H9 (cell line): ENCODE data around the gene PRKCD. TPM values are rescaled to one million over a fixed set of nuclear protein-coding genes. Genes with fewer than 3 reads are reported as not detected.

Source experiments
- DNase-seq: peaks from one replicate; pipeline ENCODE4 v3.0.0-alpha.2; 2017
- H2AFZ ChIP-seq: one replicate; pipeline ENCODE4 v1.6.1; 2013; ENCODE audit warnings: mild to moderate bottlenecking, low read length, control low read depth, moderate library complexity
- H2AK5ac ChIP-seq: 2 replicates; pipeline ENCODE4 v1.6.1; 2013; ENCODE audit warnings: low read length, control low read depth, mixed read lengths; ENCODE audit not compliant: insufficient read length
- H2BK120ac ChIP-seq: one replicate; pipeline ENCODE4 v1.6.1; 2013; ENCODE audit warnings: low read depth, mild to moderate bottlenecking, low read length, control low read depth, inconsistent platforms; ENCODE audit not compliant: poor library complexity, severe bottlenecking
- H2BK12ac ChIP-seq: 2 replicates; pipeline ENCODE4 v1.6.1; 2013; ENCODE audit warnings: low read length, control low read depth, mixed read lengths, low read depth; ENCODE audit not compliant: insufficient read length
- H2BK15ac ChIP-seq: 2 replicates; pipeline ENCODE4 v1.6.1; 2013; ENCODE audit warnings: low read depth, low read length, control low read depth
- H2BK20ac ChIP-seq: one replicate; pipeline ENCODE4 v1.6.1; 2013; ENCODE audit warnings: low read depth, mild to moderate bottlenecking, low read length, control low read depth, inconsistent platforms; ENCODE audit not compliant: poor library complexity, severe bottlenecking
- H2BK5ac ChIP-seq: 2 replicates; pipeline ENCODE4 v1.6.1; 2013; ENCODE audit warnings: low read length, control low read depth, mixed read lengths; ENCODE audit not compliant: insufficient read length
- H3K14ac ChIP-seq: 2 replicates; pipeline ENCODE4 v1.6.1; 2013; ENCODE audit warnings: low read length, control low read depth; ENCODE audit not compliant: insufficient read depth
- H3K18ac ChIP-seq: 2 replicates; pipeline ENCODE4 v1.6.1; 2013; ENCODE audit warnings: low read depth, mild to moderate bottlenecking, mixed read lengths, low read length, control low read depth; ENCODE audit not compliant: insufficient read length
- H3K23ac ChIP-seq: 2 replicates; pipeline ENCODE4 v1.6.1; 2013; ENCODE audit warnings: low read length, control low read depth, mixed read lengths, low read depth; ENCODE audit not compliant: insufficient read length
- H3K23me2 ChIP-seq: 2 replicates; pipeline ENCODE4 v1.6.1; 2013; ENCODE audit warnings: low read depth, mild to moderate bottlenecking, mixed read lengths, low read length, control low read depth; ENCODE audit not compliant: insufficient read length, poor library complexity, severe bottlenecking
- H3K27ac ChIP-seq: 2 replicates; pipeline ENCODE4 v1.5.1; 2013; ENCODE audit warnings: low read length, control low read depth, mixed read lengths, low read depth; ENCODE audit not compliant: insufficient read length
- H3K27me3 ChIP-seq: 2 replicates; pipeline ENCODE4 v1.6.1; 2013; ENCODE audit warnings: low read length, control low read depth, inconsistent platforms; ENCODE audit not compliant: insufficient read depth
- H3K4ac ChIP-seq: 2 replicates; pipeline ENCODE4 v1.6.1; 2013; ENCODE audit warnings: low read depth, mild to moderate bottlenecking, control low read depth, inconsistent platforms, low read length, moderate library complexity
- H3K4me1 ChIP-seq: 2 replicates; pipeline ENCODE4 v1.6.1; 2013; ENCODE audit warnings: low read length, control low read depth, inconsistent platforms; ENCODE audit not compliant: insufficient read depth
- H3K4me2 ChIP-seq: 2 replicates; pipeline ENCODE4 v1.6.1; 2013; ENCODE audit warnings: low read length, control low read depth, mixed read lengths; ENCODE audit not compliant: insufficient read length, insufficient read depth
- H3K56ac ChIP-seq: 2 replicates; pipeline ENCODE4 v1.6.1; 2013; ENCODE audit warnings: low read depth, mild to moderate bottlenecking, mixed read lengths, low read length, control low read depth; ENCODE audit not compliant: insufficient read length
- H3K79me1 ChIP-seq: 2 replicates; pipeline ENCODE4 v1.6.1; 2013; ENCODE audit warnings: low read depth, mild to moderate bottlenecking, moderate library complexity, low read length, control low read depth, inconsistent platforms; ENCODE audit not compliant: insufficient read depth, poor library complexity, severe bottlenecking
- H3K79me2 ChIP-seq: 2 replicates; pipeline ENCODE4 v1.6.1; 2013; ENCODE audit warnings: low read length, control low read depth, inconsistent platforms; ENCODE audit not compliant: insufficient read depth
- H3K9ac ChIP-seq: 2 replicates; pipeline ENCODE4 v1.6.1; 2013; ENCODE audit warnings: low read length, control low read depth, mixed read lengths; ENCODE audit not compliant: insufficient read length; ENCODE audit errors: extremely low read depth
- H3K9me3 ChIP-seq: one replicate; pipeline ENCODE4 v1.6.1; 2013; ENCODE audit warnings: low read depth, low read length, inconsistent platforms; ENCODE audit not compliant: control insufficient read depth
- H3T11ph ChIP-seq: one replicate; pipeline ENCODE4 v1.6.1; 2013; ENCODE audit warnings: mild to moderate bottlenecking, low read length, control low read depth, inconsistent platforms
- H4K20me1 ChIP-seq: one replicate; pipeline ENCODE4 v1.6.1; 2013; ENCODE audit not compliant: control insufficient read depth, insufficient read length, insufficient read depth
- H4K5ac ChIP-seq: 2 replicates; pipeline ENCODE4 v1.6.1; 2013; ENCODE audit warnings: low read depth, mild to moderate bottlenecking, mixed read lengths, low read length, control low read depth; ENCODE audit not compliant: insufficient read length
- H4K8ac ChIP-seq: replicated peaks from 2 replicates; pipeline ENCODE4 v1.6.1; 2013; ENCODE audit warnings: low read length, control low read depth, mixed read lengths, low read depth; ENCODE audit not compliant: insufficient read length
- H4K91ac ChIP-seq: 2 replicates; pipeline ENCODE4 v1.6.1; 2013; ENCODE audit warnings: low read depth, mild to moderate bottlenecking, moderate library complexity, mixed read lengths, low read length, control low read depth; ENCODE audit not compliant: insufficient read length
- H3K27ac Mint-ChIP-seq, 3 experiments: 2 replicates in 2 of 3; 3 replicates in 1 of 3; pipeline ENCODE4 v1.8.0; 2020 to 2021; ENCODE audit warnings: mixed read lengths in 3 of 3, mild to moderate bottlenecking in 1 of 3, moderate library complexity in 1 of 3
- H3K27me3 Mint-ChIP-seq: 2 replicates; pipeline ENCODE4 v1.8.0; 2021; ENCODE audit warnings: low read depth, mild to moderate bottlenecking, moderate library complexity, mixed read lengths
- H3K36me3 Mint-ChIP-seq, 3 experiments: 2 replicates in 2 of 3; 3 replicates in 1 of 3; pipeline ENCODE4 v1.8.0; 2020 to 2021; ENCODE audit warnings: low read depth in 3 of 3, mixed read lengths in 3 of 3; ENCODE audit not compliant: insufficient read depth in 1 of 3
- H3K4me1 Mint-ChIP-seq, 2 experiments: 2 replicates each; pipeline ENCODE4 v1.8.0; 2020; ENCODE audit warnings: mixed read lengths in 2 of 2
- H3K4me3 Mint-ChIP-seq, 2 experiments: 2 replicates in 1 of 2; 3 replicates in 1 of 2; pipeline ENCODE4 v1.8.0; 2020 to 2021; ENCODE audit warnings: mild to moderate bottlenecking in 2 of 2, mixed read lengths in 2 of 2, moderate library complexity in 1 of 2
- H3K9me3 Mint-ChIP-seq, 2 experiments: 2 replicates in 1 of 2; 3 replicates in 1 of 2; pipeline ENCODE4 v1.8.0; 2020; ENCODE audit warnings: mild to moderate bottlenecking in 2 of 2, mixed read lengths in 2 of 2, moderate library complexity in 1 of 2
- CTCF ChIP-seq: fragments of 200-600 bp; sonication (generic); conservative IDR thresholded peaks from 3 replicates; pipeline ENCODE4 v1.8.0; 2021; ENCODE audit warnings: antibody characterized with exemption, mild to moderate bottlenecking
- WGBS: extraction: QIAGEN DNeasy Blood & Tissue Kit; methylation state at CpG from one replicate; pipeline ENCODE4 v1.1.7; 2013; ENCODE audit warnings: missing lambda C conversion rate, low lambda C conversion rate, mixed read lengths; ENCODE audit not compliant: insufficient read length; ENCODE audit errors: extremely low coverage; 5-methylcytosine and 5-hydroxymethylcytosine counted together
- total RNA-seq: library from RNA; stranded (reverse); gene quantifications from 2 replicates; pipeline ENCODE4 v1.2.1, GENCODE V29; 2021

The PRKCD gene
- total RNA-seq, 1 experiment from 2014 or later = 23.7 TPM

GRCh38 chr3:53130179-53131061 lies 30.6 kb upstream of the PRKCD start, which contains the start of gene RFT1:
RFT1 (minus strand) TSS chr3:53130435; CDS start chr3:53130400, 35 bp downstream.
- no CpG with 5 or more reads among the region's 41 CpGs for WGBS
- H2AFZ ChIP-seq = no peak within 1 kb of the TSS
- H3K4me1 ChIP-seq = peaks cover 3% of the 10 kb centered on the region; the same call in 1 of the 2 replicates
- H2BK5ac ChIP-seq = no peak within 1 kb of the TSS
- peak within 1 kb of the TSS; percentile 96 to 97 for H3K4me3 Mint-ChIP-seq
- H3K4ac ChIP-seq = no peak within 1 kb of the TSS
- H3K9me3 Mint-ChIP-seq = no peaks in the 10 kb centered on the region
- no peak within 1 kb of the TSS for H4K5ac ChIP-seq
- H3K4me2 ChIP-seq = peak within 1 kb of the TSS; percentile 82
- no peaks in the 10 kb centered on the region for H3K9me3 ChIP-seq
- H2BK12ac ChIP-seq = no peak within 1 kb of the TSS
- TF ChIP-seq CTCF = peak; percentile 36
- no peak within 1 kb of the TSS for H2BK20ac ChIP-seq
- peaks cover 1 to 7% (median 5%) of the 10 kb centered on the region in 3 experiments; a peak in 5 of 7 replicates for H3K36me3 Mint-ChIP-seq
- H3K9ac ChIP-seq = peak within 1 kb of the TSS; percentile 82
- peak; percentile 96 for DNase-seq
- H3K14ac ChIP-seq = peak within 1 kb of the TSS; percentile 83
- H3K27ac ChIP-seq = no peak within 1 kb of the TSS
- peak within 1 kb of the TSS; percentile 47 for H3K18ac ChIP-seq
- H3K23me2 ChIP-seq = peaks cover 6% of the 10 kb centered on the region
- H3K56ac ChIP-seq = no peak within 1 kb of the TSS
- no peaks in the 10 kb centered on the region; the same call in 1 of the 2 replicates for H3K27me3 Mint-ChIP-seq
- no peak within 1 kb of the TSS for H3K23ac ChIP-seq
- H4K8ac ChIP-seq = no peak within 1 kb of the TSS
- peaks cover 3% of the 10 kb centered on the region for H3K79me1 ChIP-seq
- H2AK5ac ChIP-seq = no peak within 1 kb of the TSS
- H3K4me1 Mint-ChIP-seq = peaks cover 12 to 15% of the 10 kb centered on the region in 2 experiments
- no peaks in the 10 kb centered on the region for H4K20me1 ChIP-seq
- H2BK120ac ChIP-seq = no peak within 1 kb of the TSS
- peaks cover 2% of the 10 kb centered on the region; the same call in 1 of the 2 replicates for H3K79me2 ChIP-seq
- H3T11ph ChIP-seq = no peak within 1 kb of the TSS
- peak within 1 kb of the TSS; percentile 92 to 98 (median 95) for H3K27ac Mint-ChIP-seq
- H2BK15ac ChIP-seq = no peak within 1 kb of the TSS
- no peak within 1 kb of the TSS for H4K91ac ChIP-seq
- no peaks in the 10 kb centered on the region for H3K27me3 ChIP-seq
